IMR-90 (cell line): ENCODE measurements around the gene SLC4A4.

Experiments used
- CEBPB ChIP-seq: IDR thresholded peaks from 2 replicates; pipeline ENCODE4 v1.6.1; 2012; ENCODE audit warnings: low read depth, low read length, improper control_type of control experiment
- CHD1 ChIP-seq: IDR thresholded peaks from 2 replicates; pipeline ENCODE4 v1.6.1; 2012; ENCODE audit warnings: low read depth, low read length, improper control_type of control experiment
- POLR2A ChIP-seq: IDR thresholded peaks from 2 replicates; pipeline ENCODE4 v1.6.1; 2012; ENCODE audit warnings: mild to moderate bottlenecking, low read depth, low read length
- RAD21 ChIP-seq: IDR thresholded peaks from 2 replicates; pipeline ENCODE4 v1.6.1; 2012; ENCODE audit warnings: low read length, improper control_type of control experiment
- RFX5 ChIP-seq: IDR thresholded peaks from 2 replicates; pipeline ENCODE4 v1.8.0; 2012; ENCODE audit warnings: low read depth, mild to moderate bottlenecking, low read length, moderate library complexity
- TF ChIP-seq, protein P1 (sequence below): conservative IDR thresholded peaks from 2 replicates; pipeline ENCODE4 v1.5.1; 2012; ENCODE audit warnings: mild to moderate bottlenecking, low read depth, low read length, improper control_type of control experiment

DNA sequence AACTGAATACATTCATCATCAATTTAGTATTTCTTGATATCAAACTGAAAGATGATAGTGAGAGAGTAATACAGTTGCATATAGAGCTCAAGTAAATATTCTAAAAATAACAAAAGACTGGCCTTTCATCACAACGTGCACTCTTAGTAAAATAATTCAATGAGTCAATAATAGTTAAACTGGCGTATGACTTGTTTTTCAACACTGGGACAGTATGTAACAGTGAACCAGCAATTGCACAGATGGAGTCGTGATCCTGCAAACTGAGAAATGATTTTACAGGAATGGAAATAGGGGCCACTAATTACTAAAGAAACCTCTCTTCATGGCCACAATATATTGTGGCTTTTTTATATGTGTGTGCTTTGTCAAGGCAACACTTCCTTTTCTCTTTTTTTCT lies 137.4 kb downstream of the SLC4A4 start:
- TF ChIP-seq, protein P1, sequence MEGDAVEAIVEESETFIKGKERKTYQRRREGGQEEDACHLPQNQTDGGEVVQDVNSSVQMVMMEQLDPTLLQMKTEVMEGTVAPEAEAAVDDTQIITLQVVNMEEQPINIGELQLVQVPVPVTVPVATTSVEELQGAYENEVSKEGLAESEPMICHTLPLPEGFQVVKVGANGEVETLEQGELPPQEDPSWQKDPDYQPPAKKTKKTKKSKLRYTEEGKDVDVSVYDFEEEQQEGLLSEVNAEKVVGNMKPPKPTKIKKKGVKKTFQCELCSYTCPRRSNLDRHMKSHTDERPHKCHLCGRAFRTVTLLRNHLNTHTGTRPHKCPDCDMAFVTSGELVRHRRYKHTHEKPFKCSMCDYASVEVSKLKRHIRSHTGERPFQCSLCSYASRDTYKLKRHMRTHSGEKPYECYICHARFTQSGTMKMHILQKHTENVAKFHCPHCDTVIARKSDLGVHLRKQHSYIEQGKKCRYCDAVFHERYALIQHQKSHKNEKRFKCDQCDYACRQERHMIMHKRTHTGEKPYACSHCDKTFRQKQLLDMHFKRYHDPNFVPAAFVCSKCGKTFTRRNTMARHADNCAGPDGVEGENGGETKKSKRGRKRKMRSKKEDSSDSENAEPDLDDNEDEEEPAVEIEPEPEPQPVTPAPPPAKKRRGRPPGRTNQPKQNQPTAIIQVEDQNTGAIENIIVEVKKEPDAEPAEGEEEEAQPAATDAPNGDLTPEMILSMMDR = no peak
- TF ChIP-seq RAD21 (no peak), CEBPB (no peak), CHD1 (no peak), RFX5 (no peak), POLR2A (no peak)
